ENCODE measurements around the gene JMJD8. TPM values are rescaled to one million over a fixed set of nuclear protein-coding genes. Genes with fewer than 3 reads are reported as not detected.

JMJD8 gene
- total and polyA plus RNA-seq, 12 donors, result 50.8 to 137 (median 93.1) TPM

- H3K36me3 ChIP-seq (replicated peaks in 1 of 2), result no peaks in the 10 kb centered on the region
- WGBS, 4 donors, result 60 to 66% (median 63%) methylated on average over 1 to 29 of the region's 29 CpGs
- intact Hi-C loops (cut with DNase I), result no loop called here
- DNase-seq, result no peak
- no peaks in the 10 kb centered on the region for H3K9me3 ChIP-seq (replicated peaks in 1 of 3)
- no peak overlapping the region for H3K27ac ChIP-seq
- H3K4me3 ChIP-seq, result no peak overlapping the region
- TF ChIP-seq, protein P1, sequence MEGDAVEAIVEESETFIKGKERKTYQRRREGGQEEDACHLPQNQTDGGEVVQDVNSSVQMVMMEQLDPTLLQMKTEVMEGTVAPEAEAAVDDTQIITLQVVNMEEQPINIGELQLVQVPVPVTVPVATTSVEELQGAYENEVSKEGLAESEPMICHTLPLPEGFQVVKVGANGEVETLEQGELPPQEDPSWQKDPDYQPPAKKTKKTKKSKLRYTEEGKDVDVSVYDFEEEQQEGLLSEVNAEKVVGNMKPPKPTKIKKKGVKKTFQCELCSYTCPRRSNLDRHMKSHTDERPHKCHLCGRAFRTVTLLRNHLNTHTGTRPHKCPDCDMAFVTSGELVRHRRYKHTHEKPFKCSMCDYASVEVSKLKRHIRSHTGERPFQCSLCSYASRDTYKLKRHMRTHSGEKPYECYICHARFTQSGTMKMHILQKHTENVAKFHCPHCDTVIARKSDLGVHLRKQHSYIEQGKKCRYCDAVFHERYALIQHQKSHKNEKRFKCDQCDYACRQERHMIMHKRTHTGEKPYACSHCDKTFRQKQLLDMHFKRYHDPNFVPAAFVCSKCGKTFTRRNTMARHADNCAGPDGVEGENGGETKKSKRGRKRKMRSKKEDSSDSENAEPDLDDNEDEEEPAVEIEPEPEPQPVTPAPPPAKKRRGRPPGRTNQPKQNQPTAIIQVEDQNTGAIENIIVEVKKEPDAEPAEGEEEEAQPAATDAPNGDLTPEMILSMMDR (IDR thresholded peaks at IDR 0.05), result no peak
- TF ChIP-seq POLR2A (IDR thresholded peaks at IDR 0.05), result no peak
- no peaks in the 10 kb centered on the region for H3K27me3 ChIP-seq
- peaks cover 31 to 32% of the 10 kb centered on the region in 2 donors for H3K4me1 ChIP-seq (replicated peaks in 1 of 2)
Observed at GRCh38 chr16:724188-725040, 40.3 kb upstream of the JMJD8 start.

GRCh38 chr16:723695-724094, 39.6 kb upstream of the JMJD8 start:
- no peak for DNase-seq
- Histone ChIP-seq H3K9me3 (replicated peaks in 1 of 3) (no peaks in the 10 kb centered on the region), H3K27ac (no peak overlapping the region), H3K4me3 (no peak overlapping the region), H3K27me3 (no peaks in the 10 kb centered on the region), H3K4me1 (replicated peaks in 1 of 2) (peaks cover 31% of the 10 kb centered on the region in 2 donors), H3K36me3 (replicated peaks in 1 of 2) (no peaks in the 10 kb centered on the region)
- 72 to 100% (median 79%) methylated on average over 2 to 9 of the region's 9 CpGs for WGBS, 4 donors
- TF ChIP-seq, protein P1 (IDR thresholded peaks at IDR 0.05), result no peak
- TF ChIP-seq POLR2A (IDR thresholded peaks at IDR 0.05), result no peak
- intact Hi-C loops (cut with DNase I), result no loop called here

DNA sequence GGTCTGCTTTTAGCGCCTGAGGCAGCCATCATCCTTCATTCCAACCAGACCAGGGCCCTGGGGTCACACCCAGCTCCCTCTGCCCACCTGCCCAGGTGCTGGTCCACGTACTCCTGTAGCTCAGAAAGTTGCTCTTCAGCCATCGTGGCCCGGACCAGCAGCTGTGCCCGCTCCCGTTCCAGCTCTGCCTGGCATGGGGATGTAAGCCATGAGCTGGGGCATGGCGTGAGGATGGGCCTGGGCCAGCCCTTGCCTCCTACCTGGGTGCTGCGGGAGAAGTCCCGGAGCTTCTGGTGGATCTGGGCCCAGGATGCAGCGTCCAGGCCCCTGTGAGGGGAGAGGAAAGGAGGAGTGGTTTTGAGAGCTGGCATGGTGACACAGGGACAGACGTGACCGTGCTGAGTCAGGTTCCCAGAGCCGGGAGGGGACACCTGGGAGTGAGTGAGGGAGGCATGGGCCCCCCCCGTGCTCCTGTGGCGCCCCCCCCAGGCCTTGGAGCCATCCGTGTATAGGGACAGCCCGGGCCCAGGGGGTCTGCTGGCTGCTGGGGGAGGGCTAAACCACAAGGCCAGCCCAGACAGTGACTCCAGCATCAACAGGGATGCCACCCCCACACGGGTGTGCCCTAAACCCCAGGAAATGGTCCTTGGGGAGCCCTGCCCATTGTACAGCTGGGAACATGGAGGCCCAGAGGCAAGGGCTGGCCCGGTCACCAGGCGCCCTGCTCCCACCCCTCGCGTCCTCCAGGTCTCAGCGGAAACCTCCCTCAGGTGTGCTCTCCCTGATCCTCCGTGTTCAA, 38.9 kb upstream of the JMJD8 start:
- no peak for DNase-seq
- intact Hi-C loops (cut with DNase I), result no loop called here
- WGBS, 4 donors, result 60 to 87% (median 80%) methylated on average over 1 to 24 of the region's 24 CpGs
- Histone ChIP-seq H3K27ac (no peak overlapping the region), H3K36me3 (replicated peaks in 1 of 2) (no peaks in the 10 kb centered on the region), H3K9me3 (replicated peaks in 1 of 3) (no peaks in the 10 kb centered on the region), H3K27me3 (no peaks in the 10 kb centered on the region), H3K4me3 (no peak overlapping the region), H3K4me1 (replicated peaks in 1 of 2) (peaks cover 24 to 25% of the 10 kb centered on the region in 2 donors)
- no peak for TF ChIP-seq POLR2A (IDR thresholded peaks at IDR 0.05)
- TF ChIP-seq, protein P1 (IDR thresholded peaks at IDR 0.05), result no peak

All from adrenal gland (tissue), 12 donors.